Measurements from ENCODE around the gene VWDE. TPM values are rescaled to one million over a fixed set of nuclear protein-coding genes. Genes with fewer than 3 reads are reported as not detected.
"Not testable (repeated sequence)": the region's sequence is repeated elsewhere in the genome, so short reads cannot be mapped to it uniquely, and the experiment has no call there.

Gene VWDE
- total RNA-seq (10 to 100 TPM in 3 of 4 donors, 1 to 10 TPM in 1; 9.3 to 18.4 (median 11.7) TPM), polyA plus RNA-seq (6.1 TPM)
- long read RNA-seq, donor 1, full-length matches to known transcripts, result 12 of 31 reads
- long read RNA-seq, donor 1, partial matches to known transcripts, result 13 of 31 reads
- long read RNA-seq, donor 1, other reads (novel, unspliced or antisense), result 6 of 31 reads
- long read RNA-seq, donor 2, full-length matches to known transcripts, result 2 of 5 reads
- long read RNA-seq, donor 2, partial matches to known transcripts, result 1 of 5 reads
- long read RNA-seq, donor 2, other reads (novel, unspliced or antisense), result 2 of 5 reads
- long read RNA-seq, donor 3, full-length matches to known transcripts, result 5 of 25 reads
- long read RNA-seq, donor 3, partial matches to known transcripts, result 8 of 25 reads
- long read RNA-seq, donor 3, other reads (novel, unspliced or antisense), result 12 of 25 reads
- long read RNA-seq, donor 4, full-length matches to known transcripts, result 4 of 7 reads
- long read RNA-seq, donor 4, partial matches to known transcripts, result 2 of 7 reads
- long read RNA-seq, donor 4, other reads (novel, unspliced or antisense), result 1 of 7 reads

GRCh38 chr7:12403287-12404181 lies at the start of gene VWDE:
TSS of gene VWDE (minus strand) at chr7:12403865. CDS start at chr7:12403716, 149 bp downstream.
- H3K27ac ChIP-seq (ENCODE audit: low read length), result no peak within 1 kb of the TSS
- intact Hi-C loops (cut with DNase I), result no loop called here
- H3K27me3 ChIP-seq (ENCODE audit: control insufficient read depth, insufficient read depth), result no peaks in the 10 kb centered on the region
- H3K9me3 ChIP-seq (ENCODE audit: control insufficient read depth, low read length), result no peaks in the 10 kb centered on the region
- under 1% methylated on average over 54 of the region's 54 CpGs for WGBS
- peak within 1 kb of the TSS; percentile 65 for H3K4me3 ChIP-seq (ENCODE audit: low read length)
- H3K4me1 ChIP-seq (ENCODE audit: control insufficient read depth, insufficient read depth, low read length), result no peaks in the 10 kb centered on the region
- ATAC-seq (peak; percentile 89 to 93), DNase-seq (peak; percentile 33 to 71 (median 63))

GRCh38 chr7:12453136-12453535 lies 49.5 kb upstream of the VWDE start:
- H3K27ac ChIP-seq (ENCODE audit: low read length); intact Hi-C loops (cut with DNase I); H3K9me3 ChIP-seq (ENCODE audit: control insufficient read depth, low read length); ATAC-seq; DNase-seq; H3K27me3 ChIP-seq (ENCODE audit: control insufficient read depth, insufficient read depth); H3K4me1 ChIP-seq (ENCODE audit: control insufficient read depth, insufficient read depth, low read length); H3K4me3 ChIP-seq (ENCODE audit: low read length): not testable (repeated sequence)
- WGBS, result 86% methylated on average over 1 of the region's 2 CpGs

GRCh38 chr7:12450615-12451014 lies 47.0 kb upstream of the VWDE start:
- Histone ChIP-seq H3K27me3 (ENCODE audit: control insufficient read depth, insufficient read depth) (no peaks in the 10 kb centered on the region), H3K4me3 (ENCODE audit: low read length) (no peak overlapping the region), H3K27ac (ENCODE audit: low read length) (no peak overlapping the region), H3K9me3 (ENCODE audit: control insufficient read depth, low read length) (no peaks in the 10 kb centered on the region), H3K4me1 (ENCODE audit: control insufficient read depth, insufficient read depth, low read length) (no peaks in the 10 kb centered on the region)
- intact Hi-C loops (cut with DNase I), result no loop called here
- DNase-seq, result no peak
- 68% methylated on average over 2 of the region's 2 CpGs for WGBS
- no peak for ATAC-seq

GRCh38 chr7:12444785-12445184 lies 41.1 kb upstream of the VWDE start:
- DNase-seq (no peak), ATAC-seq (peak in 1 of 2 donors; percentile 52)
- Histone ChIP-seq H3K27me3 (ENCODE audit: control insufficient read depth, insufficient read depth) (no peaks in the 10 kb centered on the region), H3K4me1 (ENCODE audit: control insufficient read depth, insufficient read depth, low read length) (no peaks in the 10 kb centered on the region), H3K27ac (ENCODE audit: low read length) (no peak overlapping the region), H3K4me3 (ENCODE audit: low read length) (no peak overlapping the region), H3K9me3 (ENCODE audit: control insufficient read depth, low read length) (no peaks in the 10 kb centered on the region)
- intact Hi-C loops (cut with DNase I), result no loop called here
- 42% methylated on average over 3 of the region's 3 CpGs for WGBS

GRCh38 chr7:12440229-12440628 lies 36.6 kb upstream of the VWDE start:
- no peak overlapping the region for H3K27ac ChIP-seq (ENCODE audit: low read length)
- no peak for DNase-seq
- no peaks in the 10 kb centered on the region for H3K4me1 ChIP-seq (ENCODE audit: control insufficient read depth, insufficient read depth, low read length)
- no peak overlapping the region for H3K4me3 ChIP-seq (ENCODE audit: low read length)
- WGBS, result 85% methylated on average over 5 of the region's 5 CpGs
- ATAC-seq, result no peak
- H3K27me3 ChIP-seq (ENCODE audit: control insufficient read depth, insufficient read depth), result no peaks in the 10 kb centered on the region
- intact Hi-C loops (cut with DNase I), result no loop called here
- H3K9me3 ChIP-seq (ENCODE audit: control insufficient read depth, low read length), result no peaks in the 10 kb centered on the region

- peak in 2 of 3 donors; percentile 42 to 59 for DNase-seq
- no peaks in the 10 kb centered on the region for H3K27me3 ChIP-seq (ENCODE audit: control insufficient read depth, insufficient read depth)
- no peaks in the 10 kb centered on the region for H3K4me1 ChIP-seq (ENCODE audit: control insufficient read depth, insufficient read depth, low read length)
- intact Hi-C loops (cut with DNase I), result loop anchor here in 2 of 4 donors (10.0 kb wide), 2 partner anchors 48 to 58 kb away; no protein-coding TSS in a partner anchor
- 33% methylated on average over 7 of the region's 7 CpGs for WGBS
- ATAC-seq, result no peak
- H3K4me3 ChIP-seq (ENCODE audit: low read length), result no peak overlapping the region
- H3K27ac ChIP-seq (ENCODE audit: low read length), result no peak overlapping the region
- H3K9me3 ChIP-seq (ENCODE audit: control insufficient read depth, low read length), result no peaks in the 10 kb centered on the region
Observed at GRCh38 chr7:12436896-12437535, 33.4 kb upstream of the VWDE start.

- ATAC-seq, result no peak
- no peak for DNase-seq
- H3K9me3 ChIP-seq (ENCODE audit: control insufficient read depth, low read length), result no peaks in the 10 kb centered on the region
- no peak overlapping the region for H3K27ac ChIP-seq (ENCODE audit: low read length)
- intact Hi-C loops (cut with DNase I), result loop anchor here in 2 of 4 donors (10.0 kb wide), 2 partner anchors 49 to 59 kb away; no protein-coding TSS in a partner anchor
- H3K27me3 ChIP-seq (ENCODE audit: control insufficient read depth, insufficient read depth), result no peaks in the 10 kb centered on the region
- H3K4me1 ChIP-seq (ENCODE audit: control insufficient read depth, insufficient read depth, low read length), result no peaks in the 10 kb centered on the region
- no peak overlapping the region for H3K4me3 ChIP-seq (ENCODE audit: low read length)
Observed at GRCh38 chr7:12436126-12436525, 32.5 kb upstream of the VWDE start.

GRCh38 chr7:12434012-12434642 lies 30.5 kb upstream of the VWDE start:
- Histone ChIP-seq H3K4me3 (ENCODE audit: low read length) (no peak overlapping the region), H3K4me1 (ENCODE audit: control insufficient read depth, insufficient read depth, low read length) (no peaks in the 10 kb centered on the region), H3K27me3 (ENCODE audit: control insufficient read depth, insufficient read depth) (no peaks in the 10 kb centered on the region), H3K9me3 (ENCODE audit: control insufficient read depth, low read length) (no peaks in the 10 kb centered on the region), H3K27ac (ENCODE audit: low read length) (no peak overlapping the region)
- no peak for ATAC-seq
- no peak for DNase-seq
- intact Hi-C loops (cut with DNase I), result loop anchor here in 2 of 4 donors (10.0 kb wide), 2 partner anchors 51 to 61 kb away; no protein-coding TSS in a partner anchor

GRCh38 chr7:12431886-12432556 lies 28.4 kb upstream of the VWDE start:
- Histone ChIP-seq H3K27ac (ENCODE audit: low read length) (no peak overlapping the region), H3K4me1 (ENCODE audit: control insufficient read depth, insufficient read depth, low read length) (no peaks in the 10 kb centered on the region), H3K9me3 (ENCODE audit: control insufficient read depth, low read length) (no peaks in the 10 kb centered on the region), H3K4me3 (ENCODE audit: low read length) (no peak overlapping the region), H3K27me3 (ENCODE audit: control insufficient read depth, insufficient read depth) (no peaks in the 10 kb centered on the region)
- no peak for ATAC-seq
- intact Hi-C loops (cut with DNase I), result loop anchor here in 2 of 4 donors (10.0 kb wide), 2 partner anchors 53 to 63 kb away; no protein-coding TSS in a partner anchor
- DNase-seq, result peak in 1 of 3 donors; percentile 25
- WGBS, result 75% methylated on average over 11 of the region's 11 CpGs

GRCh38 chr7:12425311-12425710 lies 21.6 kb upstream of the VWDE start:
- ATAC-seq, result no peak
- no peak overlapping the region for H3K27ac ChIP-seq (ENCODE audit: low read length)
- H3K9me3 ChIP-seq (ENCODE audit: control insufficient read depth, low read length), result no peaks in the 10 kb centered on the region
- no peaks in the 10 kb centered on the region for H3K27me3 ChIP-seq (ENCODE audit: control insufficient read depth, insufficient read depth)
- H3K4me3 ChIP-seq (ENCODE audit: low read length), result no peak overlapping the region
- H3K4me1 ChIP-seq (ENCODE audit: control insufficient read depth, insufficient read depth, low read length), result no peaks in the 10 kb centered on the region
- intact Hi-C loops (cut with DNase I), result no loop called here
- DNase-seq, result no peak
- WGBS, result 39% methylated on average over 1 of the region's 1 CpG
